Mesenchymal stem cell (in vitro differentiated cells and primary cell): Measurements from ENCODE around the gene ESYT2.
A peak's percentile ranks its signal among the peaks of the same experiment; 100 is the strongest.

ENCODE experiments used
- DNase-seq: peaks from one replicate; pipeline ENCODE4 v3.0.0-alpha.2; 2013
- H2AFZ ChIP-seq: one replicate; pipeline ENCODE4 v1.6.1; 2013; ENCODE audit warnings: low read depth, mild to moderate bottlenecking, control low read depth, inconsistent platforms, low read length, moderate library complexity
- H2AK5ac ChIP-seq: 2 replicates; pipeline ENCODE4 v1.6.1; 2013; ENCODE audit warnings: low read length, moderate library complexity, mild to moderate bottlenecking, inconsistent platforms; ENCODE audit not compliant: severe bottlenecking
- H2BK120ac ChIP-seq: one replicate; pipeline ENCODE4 v1.6.1; 2013; ENCODE audit warnings: low read depth, mild to moderate bottlenecking, inconsistent platforms, low read length, moderate library complexity
- H2BK12ac ChIP-seq, 2 experiments: one replicate each; pipeline ENCODE4 v1.6.1; 2013; ENCODE audit warnings: inconsistent platforms in 2 of 2, low read length in 2 of 2, mild to moderate bottlenecking in 2 of 2, moderate library complexity in 2 of 2, control low read depth in 1 of 2
- H2BK15ac ChIP-seq: one replicate; pipeline ENCODE4 v1.6.1; 2013; ENCODE audit warnings: mild to moderate bottlenecking, low read depth, inconsistent platforms; ENCODE audit not compliant: poor library complexity, severe bottlenecking
- H2BK5ac ChIP-seq: 2 replicates; pipeline ENCODE4 v1.6.1; 2013; ENCODE audit warnings: low read depth, mild to moderate bottlenecking, low read length, control low read depth, inconsistent platforms; ENCODE audit not compliant: poor library complexity, severe bottlenecking
- H3K14ac ChIP-seq, 2 experiments: one replicate each; pipeline ENCODE4 v1.6.1; 2013; ENCODE audit warnings: inconsistent platforms in 2 of 2, low read length in 2 of 2, control low read depth in 1 of 2, mild to moderate bottlenecking in 1 of 2, moderate library complexity in 1 of 2
- H3K18ac ChIP-seq, 2 experiments: one replicate each; pipeline ENCODE4 v1.6.1; 2013; ENCODE audit warnings: inconsistent platforms in 2 of 2, low read length in 2 of 2, control low read depth in 1 of 2, low read depth in 1 of 2, mild to moderate bottlenecking in 1 of 2
- H3K23ac ChIP-seq, 2 experiments: one replicate each; pipeline ENCODE4 v1.6.1; 2013; ENCODE audit warnings: inconsistent platforms in 2 of 2, low read length in 2 of 2, mild to moderate bottlenecking in 2 of 2, moderate library complexity in 2 of 2, control low read depth in 1 of 2
- H3K27ac ChIP-seq: 2 replicates; pipeline ENCODE4 v1.5.1; 2013; ENCODE audit warnings: mild to moderate bottlenecking, moderate library complexity, low read length, control low read depth, inconsistent platforms; ENCODE audit not compliant: poor library complexity, severe bottlenecking
- H3K27me3 ChIP-seq, 2 experiments: 2 replicates each; pipeline versions ENCODE4 v1.6.1 to v1.7.0; 2013; ENCODE audit warnings: low read length in 2 of 2, mild to moderate bottlenecking in 2 of 2, moderate library complexity in 2 of 2, control low read depth in 1 of 2, inconsistent platforms in 1 of 2; ENCODE audit not compliant: control insufficient read depth in 1 of 2, insufficient read depth in 1 of 2
- H3K36me3 ChIP-seq, 2 experiments: 2 replicates each; pipeline versions ENCODE4 v1.6.1 to v1.7.0; 2013; ENCODE audit warnings: low read length in 2 of 2, control low read depth in 1 of 2, inconsistent platforms in 1 of 2, low read depth in 1 of 2, mild to moderate bottlenecking in 1 of 2; ENCODE audit not compliant: insufficient read depth in 2 of 2, control insufficient read depth in 1 of 2
- H3K4ac ChIP-seq, 2 experiments: one replicate each; pipeline ENCODE4 v1.6.1; 2013; ENCODE audit warnings: inconsistent platforms in 2 of 2, low read length in 2 of 2, mild to moderate bottlenecking in 2 of 2, moderate library complexity in 2 of 2, control low read depth in 1 of 2, low read depth in 1 of 2
- H3K4me1 ChIP-seq: 2 replicates; pipeline ENCODE4 v1.6.1; 2013; ENCODE audit warnings: low read depth, low read length, control low read depth; ENCODE audit not compliant: control insufficient read depth, insufficient read depth
- H3K4me2 ChIP-seq: 2 replicates; pipeline ENCODE4 v1.6.1; 2013; ENCODE audit warnings: low read length, mild to moderate bottlenecking, inconsistent platforms; ENCODE audit not compliant: poor library complexity, severe bottlenecking
- H3K4me3 ChIP-seq, 2 experiments: 2 replicates each; pipeline versions ENCODE4 v1.5.1 to v1.7.0; 2013; ENCODE audit warnings: low read length in 2 of 2, mild to moderate bottlenecking in 2 of 2, control low read depth in 1 of 2, low read depth in 1 of 2; ENCODE audit not compliant: insufficient read depth in 1 of 2
- H3K79me1 ChIP-seq: replicated peaks from 2 replicates; pipeline ENCODE4 v1.6.1; 2013; ENCODE audit warnings: mild to moderate bottlenecking, control low read depth, low read length, inconsistent platforms; ENCODE audit not compliant: poor library complexity, severe bottlenecking
- H3K9ac ChIP-seq: 2 replicates; pipeline ENCODE4 v1.7.0; 2013; ENCODE audit warnings: mild to moderate bottlenecking, low read length, moderate library complexity
- H3K9me3 ChIP-seq: 2 replicates; pipeline ENCODE4 v1.7.0; 2013; ENCODE audit warnings: mild to moderate bottlenecking, low read length; ENCODE audit not compliant: control insufficient read depth
- H4K8ac ChIP-seq: one replicate; pipeline ENCODE4 v1.6.1; 2013; ENCODE audit warnings: inconsistent platforms, mild to moderate bottlenecking, low read length, moderate library complexity
- H4K91ac ChIP-seq: one replicate; pipeline ENCODE4 v1.6.1; 2013; ENCODE audit warnings: mild to moderate bottlenecking, low read length, inconsistent platforms
- WGBS: methylation state at CpG from one replicate; pipeline ENCODE4 v1.1.7; 2013; ENCODE audit warnings: mixed read lengths; 5-methylcytosine and 5-hydroxymethylcytosine counted together

The ESYT2 gene

GRCh38 chr7:158827411-158828132, 1.7 kb downstream of the ESYT2 start:
- no peak overlapping the region for H3K14ac ChIP-seq
- peaks cover 3% of the 10 kb centered on the region for H3K4me1 ChIP-seq
- DNase-seq = peak; percentile 47
- no peak overlapping the region for H2AFZ ChIP-seq
- H2BK15ac ChIP-seq = no peak overlapping the region
- peak overlapping the region in 1 of 2 experiments; percentile 92 for H3K4me3 ChIP-seq
- peak overlapping the region; percentile 91 for H3K9ac ChIP-seq
- no peak overlapping the region for H3K4ac ChIP-seq
- no peaks in the 10 kb centered on the region for H3K9me3 ChIP-seq
- peak overlapping the region; percentile 76 for H3K4me2 ChIP-seq
- WGBS = 59% methylated on average over 12 of the region's 13 CpGs
- no peak overlapping the region for H2AK5ac ChIP-seq
- H2BK5ac ChIP-seq = no peak overlapping the region
- H3K18ac ChIP-seq = no peak overlapping the region
- peaks cover 3% of the 10 kb centered on the region in 2 experiments for H3K36me3 ChIP-seq
- H4K8ac ChIP-seq = no peak overlapping the region
- no peaks in the 10 kb centered on the region for H3K27me3 ChIP-seq
- H4K91ac ChIP-seq = no peak overlapping the region
- H3K79me1 ChIP-seq = no peaks in the 10 kb centered on the region
- no peak overlapping the region for H2BK12ac ChIP-seq
- no peak overlapping the region for H3K27ac ChIP-seq
- H2BK120ac ChIP-seq = no peak overlapping the region
- H3K23ac ChIP-seq = no peak overlapping the region

- Histone ChIP-seq H3K18ac (no peak overlapping the region), H3K36me3 (peaks cover 3% of the 10 kb centered on the region in 2 experiments), H2BK5ac (no peak overlapping the region), H4K8ac (no peak overlapping the region), H3K79me1 (no peaks in the 10 kb centered on the region), H3K23ac (no peak overlapping the region), H2BK12ac (no peak overlapping the region), H3K9me3 (no peaks in the 10 kb centered on the region), H4K91ac (no peak overlapping the region), H3K27ac (no peak overlapping the region), H3K4me2 (no peak overlapping the region), H2AFZ (no peak overlapping the region), H3K14ac (no peak overlapping the region), H3K4me1 (peaks cover 9% of the 10 kb centered on the region), H2BK15ac (no peak overlapping the region), H3K4me3 (no peak overlapping the region), H3K9ac (no peak overlapping the region), H2BK120ac (no peak overlapping the region), H3K27me3 (no peaks in the 10 kb centered on the region), H2AK5ac (no peak overlapping the region), H3K4ac (no peak overlapping the region)
- no peak for DNase-seq
- WGBS = 100% methylated on average over 1 of the region's 8 CpGs
Observed at GRCh38 chr7:158825628-158826289, 3.5 kb downstream of the ESYT2 start.

DNA sequence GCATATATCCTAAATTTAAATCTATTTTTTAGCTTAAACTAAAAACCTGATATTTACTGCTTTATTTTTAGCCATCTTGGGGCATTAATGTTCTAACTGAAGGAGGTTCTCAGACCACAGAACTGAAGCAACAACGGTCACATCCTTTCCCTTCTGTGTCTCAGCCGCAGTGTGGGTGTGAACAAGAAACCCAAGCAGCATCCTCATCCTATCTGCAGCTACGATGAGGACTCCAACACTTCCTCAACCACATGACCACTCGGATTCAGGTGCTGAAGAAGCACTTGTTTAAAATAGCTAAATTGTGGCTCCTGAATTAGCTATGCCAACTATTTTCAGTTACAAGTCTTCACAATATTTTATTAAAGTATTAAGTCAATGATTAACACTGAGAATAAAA, 5.3 kb downstream of the ESYT2 start:
- no peaks in the 10 kb centered on the region for H3K79me1 ChIP-seq
- H2BK120ac ChIP-seq = no peak overlapping the region
- no peak for DNase-seq
- peaks cover 13% of the 10 kb centered on the region for H3K4me1 ChIP-seq
- no peak overlapping the region for H2AK5ac ChIP-seq
- H3K4me2 ChIP-seq = no peak overlapping the region
- H2BK15ac ChIP-seq = no peak overlapping the region
- no peak overlapping the region for H3K4ac ChIP-seq
- H2BK12ac ChIP-seq = no peak overlapping the region
- H3K14ac ChIP-seq = no peak overlapping the region
- H2BK5ac ChIP-seq = no peak overlapping the region
- H3K36me3 ChIP-seq = peaks cover 3% of the 10 kb centered on the region in 2 experiments
- H3K18ac ChIP-seq = no peak overlapping the region
- H3K27me3 ChIP-seq = no peaks in the 10 kb centered on the region
- H3K4me3 ChIP-seq = no peak overlapping the region
- WGBS = 73% methylated on average over 4 of the region's 4 CpGs
- H4K91ac ChIP-seq = no peak overlapping the region
- H3K23ac ChIP-seq = no peak overlapping the region
- H2AFZ ChIP-seq = no peak overlapping the region
- H3K9me3 ChIP-seq = no peaks in the 10 kb centered on the region
- peak overlapping the region; percentile 11 for H3K9ac ChIP-seq
- H4K8ac ChIP-seq = no peak overlapping the region
- H3K27ac ChIP-seq = no peak overlapping the region

GRCh38 chr7:158821171-158822031, 7.9 kb downstream of the ESYT2 start:
- Histone ChIP-seq H3K18ac (peak overlapping the region; percentile 44 to 67), H3K4ac (peak overlapping the region; percentile 9 to 75), H2BK12ac (peak overlapping the region; percentile 7 to 64), H3K4me1 (peaks cover 17% of the 10 kb centered on the region), H3K9ac (peak overlapping the region; percentile 92), H2AFZ (no peak overlapping the region), H2BK120ac (peak overlapping the region; percentile 15), H3K4me2 (no peak overlapping the region), H3K4me3 (peak overlapping the region in 1 of 2 experiments; percentile 58), H4K8ac (peak overlapping the region; percentile 20), H3K9me3 (no peaks in the 10 kb centered on the region), H3K23ac (no peak overlapping the region), H2BK5ac (no peak overlapping the region), H3K79me1 (no peaks in the 10 kb centered on the region), H3K36me3 (peaks cover 0 to 3% of the 10 kb centered on the region in 2 experiments), H2BK15ac (peak overlapping the region; percentile 30), H3K14ac (no peak overlapping the region), H2AK5ac (peak overlapping the region; percentile 33), H3K27me3 (no peaks in the 10 kb centered on the region), H4K91ac (peak overlapping the region; percentile 22), H3K27ac (peak overlapping the region; percentile 77)
- peak; percentile 82 for DNase-seq
- 60% methylated on average over 10 of the region's 14 CpGs for WGBS
